Measurements from ENCODE around the gene EHD2.
"Not testable (repeated sequence)": the region's sequence is repeated elsewhere in the genome, so short reads cannot be mapped to it uniquely, and the experiment has no call there.

Gene EHD2

DNA sequence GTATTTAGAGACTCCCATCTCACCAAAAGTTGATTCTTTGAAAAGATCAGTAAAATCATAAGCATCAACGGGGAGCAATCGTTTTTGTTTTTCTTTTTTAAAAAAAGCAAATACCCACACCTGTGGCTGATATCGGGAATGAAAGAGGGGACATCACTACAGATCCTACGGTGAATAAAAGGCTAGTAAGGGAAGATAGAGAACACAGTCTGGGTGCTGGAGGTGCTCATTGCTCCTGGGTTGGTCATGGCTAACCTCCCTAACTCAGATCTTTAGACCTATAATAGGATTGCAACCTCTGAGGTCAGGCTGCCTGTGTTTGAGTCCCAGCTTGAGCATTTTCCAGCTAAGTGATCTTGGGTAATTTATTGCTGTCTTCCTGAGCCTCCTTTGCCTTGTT is 1.1 kb downstream of the EHD2 start:
- peak overlapping the region; percentile 83 to 93 for H3K4me3 ChIP-seq (replicated peaks in 1 of 2; ENCODE audit: low read depth in 2 of 2, low read length in 2 of 2)

DNA sequence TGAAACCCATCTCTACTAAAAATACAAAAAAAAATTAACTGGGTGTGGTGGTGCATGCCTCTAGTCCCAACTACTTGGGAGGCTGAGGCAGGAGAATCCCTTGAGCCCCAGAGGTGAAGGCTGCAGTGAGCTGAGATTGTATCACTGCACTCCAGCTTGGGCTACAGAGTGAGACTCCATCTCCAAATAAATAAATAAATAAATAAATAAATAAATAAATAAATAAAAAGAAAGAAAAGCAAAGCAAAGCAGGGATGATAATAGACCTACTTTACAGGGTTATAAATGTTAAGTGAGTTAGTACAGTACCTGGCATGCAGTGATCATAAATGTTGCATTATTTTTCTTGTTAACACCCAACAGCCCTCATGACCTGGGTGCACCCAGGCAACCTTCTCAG is 1.6 kb downstream of the EHD2 start:
- DNase-seq (ENCODE audit: low read depth in 2 of 2) = not testable (repeated sequence)
- H3K4me3 ChIP-seq (replicated peaks in 1 of 2; ENCODE audit: low read depth in 2 of 2, low read length in 2 of 2) = peak overlapping the region; percentile 83 to 93

More for the DNA sequence above, 1.1 kb downstream of the EHD2 start:
- TF ChIP-seq, protein P1, sequence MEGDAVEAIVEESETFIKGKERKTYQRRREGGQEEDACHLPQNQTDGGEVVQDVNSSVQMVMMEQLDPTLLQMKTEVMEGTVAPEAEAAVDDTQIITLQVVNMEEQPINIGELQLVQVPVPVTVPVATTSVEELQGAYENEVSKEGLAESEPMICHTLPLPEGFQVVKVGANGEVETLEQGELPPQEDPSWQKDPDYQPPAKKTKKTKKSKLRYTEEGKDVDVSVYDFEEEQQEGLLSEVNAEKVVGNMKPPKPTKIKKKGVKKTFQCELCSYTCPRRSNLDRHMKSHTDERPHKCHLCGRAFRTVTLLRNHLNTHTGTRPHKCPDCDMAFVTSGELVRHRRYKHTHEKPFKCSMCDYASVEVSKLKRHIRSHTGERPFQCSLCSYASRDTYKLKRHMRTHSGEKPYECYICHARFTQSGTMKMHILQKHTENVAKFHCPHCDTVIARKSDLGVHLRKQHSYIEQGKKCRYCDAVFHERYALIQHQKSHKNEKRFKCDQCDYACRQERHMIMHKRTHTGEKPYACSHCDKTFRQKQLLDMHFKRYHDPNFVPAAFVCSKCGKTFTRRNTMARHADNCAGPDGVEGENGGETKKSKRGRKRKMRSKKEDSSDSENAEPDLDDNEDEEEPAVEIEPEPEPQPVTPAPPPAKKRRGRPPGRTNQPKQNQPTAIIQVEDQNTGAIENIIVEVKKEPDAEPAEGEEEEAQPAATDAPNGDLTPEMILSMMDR (IDR thresholded peaks at IDR 0.05; ENCODE audit: low read depth, low read length) = no peak
- DNase-seq (ENCODE audit: low read depth in 2 of 2) = no peak

DNA sequence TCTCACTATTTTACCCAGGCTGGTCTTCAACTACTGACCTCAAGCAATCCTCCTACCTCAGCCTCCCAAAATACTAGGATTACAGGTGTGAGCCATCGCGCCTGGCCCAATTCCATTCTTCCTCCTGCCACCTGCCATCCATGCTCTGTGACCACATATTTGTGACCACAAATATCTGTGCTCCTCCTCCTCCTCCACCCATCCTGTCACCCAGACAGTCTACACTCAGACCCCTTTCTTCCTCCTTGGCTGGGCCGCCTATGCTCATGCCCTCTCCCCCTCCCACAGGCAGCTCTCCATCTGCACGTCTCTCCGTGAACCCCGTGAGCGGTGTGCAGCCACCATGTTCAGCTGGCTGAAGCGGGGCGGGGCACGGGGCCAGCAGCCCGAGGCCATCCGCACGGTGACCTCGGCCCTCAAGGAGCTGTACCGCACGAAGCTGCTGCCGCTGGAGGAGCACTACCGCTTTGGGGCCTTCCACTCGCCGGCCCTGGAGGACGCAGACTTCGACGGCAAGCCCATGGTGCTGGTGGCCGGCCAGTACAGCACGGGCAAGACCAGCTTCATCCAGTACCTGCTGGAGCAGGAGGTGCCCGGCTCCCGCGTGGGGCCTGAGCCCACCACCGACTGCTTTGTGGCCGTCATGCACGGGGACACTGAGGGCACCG is 3.2 kb downstream of the EHD2 start:
- TF ChIP-seq, protein P1 (IDR thresholded peaks at IDR 0.05; ENCODE audit: low read depth, low read length) = no peak
- no peak for DNase-seq (ENCODE audit: low read depth in 2 of 2)
- peak overlapping the region in 1 of 2 donors; percentile 37 for H3K4me3 ChIP-seq (replicated peaks in 1 of 2; ENCODE audit: low read depth in 2 of 2, low read length in 2 of 2)

DNA sequence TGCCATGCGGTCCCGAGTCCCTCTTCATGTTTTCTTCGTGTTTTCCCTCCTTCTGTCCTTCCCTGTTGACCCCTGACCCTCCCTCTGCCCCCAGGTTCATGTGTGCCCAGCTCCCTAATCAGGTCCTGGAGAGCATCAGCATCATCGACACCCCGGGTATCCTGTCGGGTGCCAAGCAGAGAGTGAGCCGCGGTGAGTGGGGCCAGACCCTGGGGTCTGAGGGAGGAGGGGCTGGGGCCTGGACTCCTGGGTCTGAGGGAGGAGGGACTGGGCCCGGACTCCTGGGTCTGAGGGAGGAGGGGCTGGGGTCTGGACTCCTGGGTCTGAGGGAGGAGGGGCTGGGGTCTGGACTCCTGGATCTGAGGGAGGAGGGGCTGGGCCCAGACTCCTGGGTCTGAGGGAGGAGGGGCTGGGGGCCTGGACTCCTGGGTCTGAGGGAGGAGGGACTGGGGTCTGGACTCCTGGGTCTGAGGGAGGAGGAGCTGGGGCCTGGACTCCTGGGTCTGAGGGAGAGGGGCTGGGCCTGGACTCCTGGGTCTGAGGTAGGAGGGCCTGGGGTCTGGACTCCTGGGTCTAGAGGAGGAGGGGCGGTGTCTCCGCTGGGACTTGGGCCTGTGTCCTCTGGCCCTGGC is 5.3 kb downstream of the EHD2 start:
- H3K4me3 ChIP-seq (replicated peaks in 1 of 2; ENCODE audit: low read depth in 2 of 2, low read length in 2 of 2) = peak overlapping the region; percentile 28 to 32
- not testable (repeated sequence) for DNase-seq (ENCODE audit: low read depth in 2 of 2)

DNA sequence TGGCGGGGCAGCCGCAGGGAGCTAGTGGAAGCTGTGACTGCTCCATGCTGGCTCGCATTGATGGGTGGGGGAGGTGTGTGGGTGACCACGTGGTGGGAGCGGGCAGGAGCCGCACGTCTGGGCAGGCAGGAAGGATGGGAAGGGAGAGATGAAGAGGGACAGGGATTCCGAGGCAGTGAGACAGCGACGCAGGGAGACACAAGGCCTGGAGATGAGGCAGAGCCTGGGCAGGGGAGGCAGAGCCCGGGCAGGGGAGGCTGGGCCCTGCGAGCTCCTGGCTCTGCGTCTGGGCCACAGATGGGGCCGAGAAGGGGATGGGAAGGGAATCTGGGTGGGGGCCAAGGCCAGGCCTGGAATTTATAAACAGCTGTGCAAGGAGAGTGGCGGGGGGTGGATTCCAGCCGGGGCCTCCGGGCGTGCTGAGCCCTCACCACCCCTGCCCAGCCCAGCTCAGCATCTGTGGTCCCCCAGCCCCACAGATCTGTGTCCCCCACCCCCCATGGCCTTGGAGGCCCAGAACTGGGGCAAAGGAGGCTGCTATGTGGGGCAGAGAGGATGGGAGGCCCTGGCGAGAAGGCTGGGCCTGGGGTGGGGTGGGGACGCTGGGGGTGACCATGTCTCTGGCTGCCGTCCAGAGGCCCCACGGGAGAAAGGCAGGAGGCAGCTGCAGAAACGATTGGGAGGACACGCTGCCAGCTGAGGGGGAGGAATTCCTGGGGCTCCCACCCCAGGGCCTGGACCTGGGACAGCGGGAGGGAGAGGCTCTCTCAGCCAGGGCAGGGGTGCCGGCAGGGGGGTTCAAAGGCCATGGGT is 6.0 kb downstream of the EHD2 start:
- peak overlapping the region; percentile 28 to 38 for H3K4me3 ChIP-seq (replicated peaks in 1 of 2; ENCODE audit: low read depth in 2 of 2, low read length in 2 of 2)
- TF ChIP-seq, protein P1 (IDR thresholded peaks at IDR 0.05; ENCODE audit: low read depth, low read length) = no peak
- peak; percentile 97 to 98 for DNase-seq (ENCODE audit: low read depth in 2 of 2)

DNA sequence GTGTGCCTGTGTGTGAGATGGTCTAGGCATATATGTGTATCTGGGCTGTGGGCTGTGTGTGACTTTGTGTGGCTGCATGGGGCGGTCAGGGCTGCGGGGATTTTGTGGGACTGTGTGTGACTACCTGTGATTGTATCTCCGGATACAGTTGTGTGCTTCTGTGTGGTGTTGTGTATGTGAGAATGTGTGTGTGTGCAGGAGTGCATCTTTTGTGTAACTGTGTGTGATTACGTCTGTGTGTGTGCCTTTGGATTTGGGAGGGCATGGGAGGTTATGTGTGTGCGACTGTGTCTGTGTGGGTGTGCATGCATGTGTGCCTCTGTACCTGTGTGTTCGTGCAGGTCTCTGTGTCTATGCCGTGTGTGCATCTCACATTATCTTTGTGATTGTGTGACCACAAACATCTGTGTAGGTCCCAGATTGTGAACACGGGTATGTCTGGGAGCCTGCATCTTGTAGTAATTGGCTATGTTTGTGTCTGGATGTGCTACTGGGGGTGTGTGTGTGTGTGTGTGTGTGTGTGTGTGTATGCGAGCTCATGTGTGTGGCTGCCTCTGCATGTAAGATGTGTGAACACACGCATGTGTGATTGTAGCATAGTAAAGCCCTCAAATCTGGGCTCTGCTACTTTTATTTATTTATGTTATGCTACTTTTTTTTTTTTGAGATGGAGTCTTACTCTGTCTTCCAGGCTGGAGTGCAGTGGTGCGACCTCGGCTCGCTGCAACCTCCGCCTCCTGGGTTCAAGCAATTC is 7.6 kb downstream of the EHD2 start:
- DNase-seq (ENCODE audit: low read depth in 2 of 2) = no peak
- TF ChIP-seq, protein P1 (IDR thresholded peaks at IDR 0.05; ENCODE audit: low read depth, low read length) = no peak
- H3K4me3 ChIP-seq (replicated peaks in 1 of 2; ENCODE audit: low read depth in 2 of 2, low read length in 2 of 2) = peak overlapping the region in 1 of 2 donors; percentile 4

DNA sequence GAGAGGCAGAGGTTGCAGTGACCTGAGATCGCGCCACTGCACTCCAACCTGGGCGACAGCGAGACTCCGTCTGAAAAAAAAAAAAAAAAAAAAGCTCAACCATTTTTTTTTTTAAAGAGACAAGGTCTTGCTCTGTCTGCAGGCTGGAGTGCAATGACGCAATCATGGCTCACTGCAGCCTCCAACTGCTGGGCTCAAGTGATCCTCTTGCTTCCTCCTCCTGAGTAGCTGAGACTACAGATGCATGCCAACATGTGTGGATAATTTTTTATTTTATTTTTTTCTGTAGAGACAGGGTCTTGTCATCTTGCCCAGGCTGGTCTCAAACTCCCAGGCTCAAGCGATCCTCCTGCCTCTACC is 10.3 kb downstream of the EHD2 start:
- peak; percentile 93 to 94 for DNase-seq (ENCODE audit: low read depth in 2 of 2)
- peak overlapping the region in 1 of 2 donors; percentile 10 for H3K4me3 ChIP-seq (replicated peaks in 1 of 2; ENCODE audit: low read depth in 2 of 2, low read length in 2 of 2)

More for the DNA sequence above, 10.3 kb downstream of the EHD2 start:
- TF ChIP-seq, protein P1 (IDR thresholded peaks at IDR 0.05; ENCODE audit: low read depth, low read length) = no peak

All from cardiac fibroblast (primary cell).